CD14-positive monocyte (primary cell): ENCODE results near the gene KNDC1. TPM values are rescaled to one million over a fixed set of nuclear protein-coding genes. Genes with fewer than 3 reads are reported as not detected.

Experiments
- DNase-seq, 3 donors: peaks; one replicate each; pipeline ENCODE4 v3.0.0-alpha.2; 2011 to 2022
- H2AFZ ChIP-seq: 2 replicates; pipeline ENCODE4 v1.6.0; 2012; ENCODE audit warnings: mild to moderate bottlenecking, low read depth, low read length, inconsistent platforms; ENCODE audit not compliant: insufficient read depth, poor library complexity, severe bottlenecking
- H3K27ac ChIP-seq, 2 donors: 1 replicate in 1 of 2; 2 replicates in 1 of 2; pipeline ENCODE4 v1.5.1; 2012 to 2013; ENCODE audit warnings: low read length in 2 of 2, control low read depth in 1 of 2, inconsistent platforms in 1 of 2, low read depth in 1 of 2, mild to moderate bottlenecking in 1 of 2
- H3K27me3 ChIP-seq, 2 donors: one replicate each; pipeline versions ENCODE4 v1.6.0 to v1.6.1; 2011 to 2013; ENCODE audit warnings: low read length in 2 of 2; ENCODE audit not compliant: control insufficient read depth in 2 of 2, insufficient read depth in 2 of 2
- H3K36me3 ChIP-seq, 2 donors: replicated peaks in 1 of 2; 1 replicate in 1 of 2; 2 replicates in 1 of 2; pipeline versions ENCODE4 v1.5.1 to v1.6.1; 2012 to 2013; ENCODE audit warnings: low read length in 2 of 2, control low read depth in 1 of 2, inconsistent platforms in 1 of 2, mild to moderate bottlenecking in 1 of 2; ENCODE audit not compliant: insufficient read depth in 2 of 2, control insufficient read depth in 1 of 2
- H3K4me1 ChIP-seq, 2 donors: 1 replicate in 1 of 2; 2 replicates in 1 of 2; pipeline versions ENCODE4 v1.5.1 to v1.6.1; 2012 to 2013; ENCODE audit warnings: low read length in 2 of 2, control low read depth in 1 of 2, inconsistent platforms in 1 of 2, mild to moderate bottlenecking in 1 of 2, moderate library complexity in 1 of 2; ENCODE audit not compliant: insufficient read depth in 2 of 2, control insufficient read depth in 1 of 2
- H3K4me2 ChIP-seq: replicated peaks from 2 replicates; pipeline ENCODE3; 2012; ENCODE audit warnings: low read length, moderate library complexity, mild to moderate bottlenecking; ENCODE audit not compliant: poor library complexity, severe bottlenecking; ENCODE audit errors: extremely low read depth
- H3K4me3 ChIP-seq, 3 experiments: fragments of 200-600 bp in 1 of 3; sonication (generic) in 1 of 3; replicated peaks in 1 of 3; 1 replicate in 2 of 3; 2 replicates in 1 of 3; pipeline ENCODE4 v1.5.1; 2011 to 2013; ENCODE audit warnings: low read length in 3 of 3, mild to moderate bottlenecking in 3 of 3, control low read depth in 2 of 3, low read depth in 2 of 3, inconsistent platforms in 1 of 3, moderate library complexity in 1 of 3
- H3K79me2 ChIP-seq: 2 replicates; pipeline ENCODE4 v1.6.0; 2012; ENCODE audit warnings: mild to moderate bottlenecking, control low read depth, inconsistent platforms, low read length, moderate library complexity; ENCODE audit not compliant: insufficient read depth
- H3K9ac ChIP-seq: 2 replicates; pipeline ENCODE4 v1.6.0; 2017; ENCODE audit warnings: low read length, mild to moderate bottlenecking; ENCODE audit not compliant: insufficient read depth, poor library complexity, severe bottlenecking
- H3K9me3 ChIP-seq, 2 donors: replicated peaks in 1 of 2; 1 replicate in 1 of 2; 2 replicates in 1 of 2; pipeline versions ENCODE4 v1.5.1 to v1.6.1; 2012 to 2013; ENCODE audit warnings: low read length in 2 of 2, control low read depth in 1 of 2; ENCODE audit not compliant: control insufficient read depth in 1 of 2, insufficient read depth in 1 of 2
- H4K20me1 ChIP-seq: 2 replicates; pipeline ENCODE4 v1.6.0; 2012; ENCODE audit warnings: mild to moderate bottlenecking, low read length, control low read depth, moderate library complexity; ENCODE audit not compliant: insufficient read depth
- H3K27ac Mint-ChIP-seq, 7 donors: one replicate each; pipeline ENCODE4 v1.8.0; 2020; ENCODE audit warnings: mild to moderate bottlenecking in 7 of 7, mixed read lengths in 7 of 7, moderate library complexity in 6 of 7, inconsistent platforms in 2 of 7
- H3K27me3 Mint-ChIP-seq, 3 donors: one replicate each; pipeline ENCODE4 v1.8.0; 2021 to 2022; ENCODE audit warnings: low read depth in 3 of 3, mild to moderate bottlenecking in 3 of 3, mixed read lengths in 3 of 3, moderate library complexity in 3 of 3, inconsistent platforms in 1 of 3
- H3K36me3 Mint-ChIP-seq, 2 donors: one replicate each; pipeline ENCODE4 v1.8.0; 2020; ENCODE audit warnings: mixed read lengths in 2 of 2, inconsistent platforms in 1 of 2, mild to moderate bottlenecking in 1 of 2
- H3K4me1 Mint-ChIP-seq: one replicate; pipeline ENCODE4 v1.8.0; 2020; ENCODE audit warnings: mild to moderate bottlenecking, mixed read lengths
- H3K4me3 Mint-ChIP-seq, 2 donors: one replicate each; pipeline ENCODE4 v1.8.0; 2020; ENCODE audit warnings: mild to moderate bottlenecking in 2 of 2, mixed read lengths in 2 of 2, moderate library complexity in 1 of 2
- H3K9me3 Mint-ChIP-seq, 7 donors: one replicate each; pipeline ENCODE4 v1.8.0; 2020 to 2022; ENCODE audit warnings: mixed read lengths in 7 of 7, mild to moderate bottlenecking in 6 of 7, moderate library complexity in 6 of 7, inconsistent platforms in 2 of 7
- WGBS: methylation state at CpG from one replicate; pipeline ENCODE4 v1.1.5; 2013; ENCODE audit warnings: missing lambda C conversion rate; ENCODE audit not compliant: insufficient coverage; 5-methylcytosine and 5-hydroxymethylcytosine counted together
- intact Hi-C, 2 donors: fragments of 100-400 bp; cut with micrococcal nuclease; formaldehyde crosslinking; loops; one replicate each; pipeline versions ENCODE4 v1.15.0 to v1.15.1; 2023
- polyA plus RNA-seq, 3 donors: library from polyadenylated mRNA; depleted of rRNA in 1 of 3; unstranded in 2 of 3; stranded (reverse) in 1 of 3; fragments of 300-500 nt in 2 of 3; fragments of >200 nt in 1 of 3; fragmentation: Illumina TruSeq in 2 of 3; gene quantifications; 1 replicate in 2 of 3; 2 replicates in 1 of 3; pipeline ENCODE4 v1.2.3, GENCODE V29; 2012 to 2021
- TF ChIP-seq, protein P1 (sequence below): fragments of 200-600 bp; IDR thresholded peaks from one replicate; pipeline ENCODE4 v1.8.0; 2022; ENCODE audit warnings: antibody characterized with exemption, mild to moderate bottlenecking

Gene KNDC1
- polyA plus RNA-seq, 3 donors = 0.22 to 0.80 TPM; not detected in 1

DNA sequence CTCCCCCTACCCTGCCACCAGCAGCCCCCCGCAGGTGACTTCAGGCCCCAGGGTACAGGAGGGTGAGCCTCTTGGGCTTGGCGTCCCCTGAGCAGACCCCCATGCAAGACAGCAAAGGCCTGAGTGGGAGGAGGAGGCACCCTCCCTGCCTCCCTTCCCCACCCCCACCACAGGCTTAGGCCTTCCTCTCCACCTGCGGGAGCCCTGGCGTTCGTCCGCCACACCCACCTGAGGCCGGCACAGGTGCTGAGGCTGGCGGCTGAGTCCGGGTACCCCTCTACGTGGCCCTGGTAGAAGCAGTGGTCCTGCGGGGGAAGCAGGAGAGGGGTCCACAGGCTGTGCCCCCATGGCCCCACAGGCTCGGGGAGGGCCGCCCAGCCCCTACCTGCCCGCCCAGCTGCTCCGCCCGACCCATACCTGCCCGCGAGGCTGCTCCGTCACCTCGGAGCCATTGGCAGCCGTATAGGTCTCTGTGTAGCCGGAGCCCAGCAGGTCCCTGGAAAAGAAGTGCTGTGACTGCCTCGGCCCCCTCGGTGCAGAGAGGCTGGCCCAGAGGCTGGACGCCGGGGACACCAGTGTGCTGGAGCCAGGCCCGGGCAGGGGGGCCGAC, 113.6 kb downstream of the KNDC1 start:
- H3K27me3 ChIP-seq = no peaks in the 10 kb centered on the region
- peaks cover 36% of the 10 kb centered on the region for H3K79me2 ChIP-seq
- no peak overlapping the region for H2AFZ ChIP-seq
- Mint-ChIP-seq H3K4me1 (peaks cover 31% of the 10 kb centered on the region), H3K27me3 (peaks cover 0 to 18% (median 2%) of the 10 kb centered on the region in 3 donors), H3K4me3 (no peak overlapping the region), H3K27ac (peak overlapping the region in 1 of 7 donors; percentile 15), H3K36me3 (peaks cover 36 to 41% of the 10 kb centered on the region in 2 donors), H3K9me3 (peaks cover 0 to 2% (median 0%) of the 10 kb centered on the region in 7 donors)
- intact Hi-C loops = no loop called here
- TF ChIP-seq, protein P1, sequence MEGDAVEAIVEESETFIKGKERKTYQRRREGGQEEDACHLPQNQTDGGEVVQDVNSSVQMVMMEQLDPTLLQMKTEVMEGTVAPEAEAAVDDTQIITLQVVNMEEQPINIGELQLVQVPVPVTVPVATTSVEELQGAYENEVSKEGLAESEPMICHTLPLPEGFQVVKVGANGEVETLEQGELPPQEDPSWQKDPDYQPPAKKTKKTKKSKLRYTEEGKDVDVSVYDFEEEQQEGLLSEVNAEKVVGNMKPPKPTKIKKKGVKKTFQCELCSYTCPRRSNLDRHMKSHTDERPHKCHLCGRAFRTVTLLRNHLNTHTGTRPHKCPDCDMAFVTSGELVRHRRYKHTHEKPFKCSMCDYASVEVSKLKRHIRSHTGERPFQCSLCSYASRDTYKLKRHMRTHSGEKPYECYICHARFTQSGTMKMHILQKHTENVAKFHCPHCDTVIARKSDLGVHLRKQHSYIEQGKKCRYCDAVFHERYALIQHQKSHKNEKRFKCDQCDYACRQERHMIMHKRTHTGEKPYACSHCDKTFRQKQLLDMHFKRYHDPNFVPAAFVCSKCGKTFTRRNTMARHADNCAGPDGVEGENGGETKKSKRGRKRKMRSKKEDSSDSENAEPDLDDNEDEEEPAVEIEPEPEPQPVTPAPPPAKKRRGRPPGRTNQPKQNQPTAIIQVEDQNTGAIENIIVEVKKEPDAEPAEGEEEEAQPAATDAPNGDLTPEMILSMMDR = no peak
- H3K36me3 ChIP-seq = peaks cover 51 to 52% of the 10 kb centered on the region in 2 donors
- H3K27ac ChIP-seq = no peak overlapping the region
- no peak overlapping the region for H3K4me2 ChIP-seq
- peaks cover 69% of the 10 kb centered on the region for H4K20me1 ChIP-seq
- DNase-seq = no peak
- no peaks in the 10 kb centered on the region for H3K9me3 ChIP-seq
- no peak overlapping the region for H3K4me3 ChIP-seq
- 96% methylated on average over 21 of the region's 28 CpGs for WGBS
- peaks cover 45 to 53% of the 10 kb centered on the region in 2 donors for H3K4me1 ChIP-seq
- no peak overlapping the region for H3K9ac ChIP-seq

DNA sequence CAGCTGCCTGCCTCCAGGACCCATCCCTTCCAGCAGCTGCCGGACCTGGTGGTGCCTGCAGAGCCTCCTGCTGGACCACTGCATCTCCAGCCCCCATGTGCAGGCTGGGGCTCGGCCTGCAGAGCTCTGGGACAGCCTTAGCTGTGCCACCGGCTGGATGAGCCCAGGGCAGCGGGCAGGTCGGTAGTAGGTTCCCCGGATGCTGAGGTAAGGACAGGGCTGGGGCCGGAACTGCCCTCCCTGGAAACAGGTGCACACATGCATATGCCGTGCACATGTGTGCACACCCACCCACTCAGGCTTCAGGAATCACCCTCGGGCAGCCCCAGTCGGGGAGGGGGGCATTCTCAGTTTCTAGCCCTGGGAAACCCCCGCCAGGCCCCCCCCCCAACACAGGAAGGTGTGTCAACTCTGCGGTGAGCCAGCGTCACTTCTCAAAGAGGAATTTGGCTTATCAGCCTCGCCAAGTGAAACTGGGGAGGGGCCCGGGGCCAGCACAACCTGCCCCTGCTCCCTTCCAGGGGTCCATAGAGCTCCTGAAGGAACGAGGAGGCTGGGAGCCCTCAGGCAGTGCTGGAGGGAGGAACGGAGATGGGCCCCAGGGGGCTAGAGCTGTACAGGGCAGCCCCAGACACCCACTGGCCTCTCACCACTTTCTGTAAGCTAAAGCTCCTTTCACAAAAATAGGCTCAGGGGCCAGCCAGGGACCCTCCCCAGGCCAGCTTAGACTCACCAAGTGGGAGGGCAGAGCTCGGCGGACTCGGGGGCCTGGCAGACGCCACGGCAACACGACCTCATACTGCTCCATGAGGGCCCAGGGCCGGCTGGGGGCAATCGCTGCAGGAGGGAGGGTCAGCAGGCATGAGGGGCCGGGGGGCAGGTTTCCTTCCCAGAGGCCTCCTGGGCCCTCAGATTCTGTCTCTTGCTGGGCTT, 115.0 kb downstream of the KNDC1 start:
- Histone ChIP-seq H3K9ac (peak overlapping the region; percentile 97), H3K4me2 (peak overlapping the region; percentile 99), H3K27me3 (no peaks in the 10 kb centered on the region), H3K4me1 (peaks cover 59 to 67% of the 10 kb centered on the region in 2 donors), H3K79me2 (peaks cover 36% of the 10 kb centered on the region), H4K20me1 (peaks cover 55% of the 10 kb centered on the region), H2AFZ (no peak overlapping the region), H3K4me3 (peak overlapping the region; percentile 61 to 94 (median 81)), H3K36me3 (peaks cover 39% of the 10 kb centered on the region in 2 donors), H3K9me3 (no peaks in the 10 kb centered on the region), H3K27ac (peak overlapping the region; percentile 82 to 99)
- Mint-ChIP-seq H3K27me3 (peaks cover 0 to 18% (median 2%) of the 10 kb centered on the region in 3 donors), H3K4me3 (peak overlapping the region; percentile 90 to 91), H3K36me3 (peaks cover 31 to 34% of the 10 kb centered on the region in 2 donors), H3K9me3 (peaks cover 0 to 2% (median 0%) of the 10 kb centered on the region in 7 donors), H3K4me1 (peaks cover 45% of the 10 kb centered on the region), H3K27ac (peak overlapping the region; percentile 87 to 96 (median 94))
- TF ChIP-seq, protein P1 = no peak
- 3% methylated on average over 22 of the region's 26 CpGs for WGBS
- intact Hi-C loops = no loop called here
- peak; percentile 87 to 93 (median 88) for DNase-seq
